OCI-M2 (cell line): ENCODE measurements around the gene ERC2.
"Not testable (repeated sequence)": the region's sequence is repeated elsewhere in the genome, so short reads cannot be mapped to it uniquely, and the experiment has no call there.

ENCODE experiments used
- DNase-seq: peaks from one replicate; lab custom pipeline; 2025; ENCODE audit not compliant: unreplicated experiment; lab: John Stamatoyannopoulos, UW

Gene ERC2

GRCh38 chr3:56468184-56469106 lies at the start of gene ERC2:
Gene ERC2 (minus strand): TSS chr3:56468467.
- DNase-seq: no peak

DNA sequence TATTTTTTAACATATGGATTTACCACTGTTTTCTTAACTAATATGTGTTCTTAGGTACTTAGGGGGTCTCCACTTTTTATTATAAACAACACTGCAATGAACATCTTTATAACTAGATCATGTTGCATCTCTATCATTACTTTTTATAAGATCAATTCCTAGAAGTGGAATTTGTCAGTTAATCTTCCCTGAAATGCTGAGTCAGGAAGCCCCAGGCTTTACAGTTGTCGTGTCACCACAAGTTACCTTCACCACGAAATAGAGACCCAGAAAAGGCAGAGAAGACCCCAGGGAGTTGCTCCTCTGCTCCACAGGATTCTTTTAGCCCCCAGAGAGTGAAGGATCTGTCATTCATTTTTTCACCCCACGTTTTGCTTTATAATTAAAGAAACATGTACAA lies 34.5 kb upstream of the ERC2 start:
- DNase-seq: no peak

- not testable (repeated sequence) for DNase-seq
Observed at GRCh38 chr3:56496376-56496775, 28.1 kb upstream of the ERC2 start.

DNA sequence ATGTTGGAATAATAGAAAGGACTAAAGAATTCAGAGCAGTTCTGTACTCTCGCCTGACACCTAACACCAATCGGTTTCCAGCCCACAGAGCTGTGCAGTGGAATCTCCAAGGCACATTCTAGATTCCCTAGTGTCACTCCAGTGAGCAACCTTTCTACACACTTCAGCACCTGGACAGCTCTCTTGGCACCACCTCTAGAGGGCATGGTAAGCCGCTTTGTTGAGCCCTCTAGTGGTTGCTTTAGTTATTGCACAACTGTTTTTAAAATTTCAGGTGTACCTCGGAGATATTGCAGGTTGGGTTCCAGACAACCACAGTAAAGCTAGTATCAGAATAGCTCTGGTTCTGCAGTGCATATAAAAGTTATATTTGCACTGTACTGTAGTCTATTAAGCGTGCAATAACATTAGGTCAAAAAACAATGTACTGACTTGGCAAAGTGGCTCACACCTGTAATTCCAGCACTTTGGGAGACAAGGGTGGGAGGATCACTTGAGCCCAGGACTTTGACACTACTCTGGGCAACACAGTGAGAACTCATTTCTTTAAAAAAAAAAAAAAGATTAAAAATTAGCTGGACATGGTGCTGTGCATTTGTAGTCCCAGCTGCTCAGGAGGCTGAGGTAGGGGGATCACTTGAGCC lies 26.5 kb upstream of the ERC2 start:
- DNase-seq: peak; percentile 7

- DNase-seq: no peak
Observed at GRCh38 chr3:56491566-56491965, 23.3 kb upstream of the ERC2 start.

DNA sequence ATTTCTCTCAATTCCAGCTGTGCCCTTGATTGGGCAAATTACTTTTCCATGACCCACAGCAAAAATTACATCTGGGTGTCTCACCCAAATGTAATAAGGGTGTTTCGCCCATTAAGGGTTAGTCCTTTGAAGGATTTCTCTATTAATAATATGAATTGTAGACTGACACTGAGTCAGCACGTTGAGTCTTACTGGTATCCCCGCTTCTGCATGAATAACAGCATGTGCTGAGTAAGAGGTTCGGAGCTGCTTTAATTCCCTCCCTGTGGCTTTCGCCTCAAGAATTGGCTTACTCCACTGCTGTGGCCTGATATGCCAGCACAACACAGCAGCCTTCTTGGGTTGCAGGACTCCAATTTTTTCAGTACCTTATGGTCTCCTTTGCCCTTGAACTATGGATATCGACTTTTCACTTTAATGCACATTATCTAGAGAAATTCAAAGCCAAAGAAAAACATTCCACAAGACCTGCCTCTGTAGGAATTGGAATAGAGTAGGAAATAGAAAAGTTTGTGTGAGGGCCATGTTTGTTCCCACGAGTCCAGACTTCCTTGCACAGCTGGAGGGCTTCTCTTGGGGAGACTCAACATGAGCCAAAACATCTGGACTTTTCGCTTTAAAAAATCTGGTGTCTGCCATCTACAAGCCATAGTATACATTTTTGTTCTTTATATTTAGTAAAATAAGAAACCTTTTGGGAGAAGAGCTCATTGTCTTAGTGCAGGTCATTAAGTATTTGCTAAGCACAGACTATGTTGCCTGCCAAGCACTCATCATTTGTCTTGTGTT lies 20.7 kb upstream of the ERC2 start:
- no peak for DNase-seq

GRCh38 chr3:56484525-56485032 lies 16.3 kb upstream of the ERC2 start:
- DNase-seq: no peak

DNA sequence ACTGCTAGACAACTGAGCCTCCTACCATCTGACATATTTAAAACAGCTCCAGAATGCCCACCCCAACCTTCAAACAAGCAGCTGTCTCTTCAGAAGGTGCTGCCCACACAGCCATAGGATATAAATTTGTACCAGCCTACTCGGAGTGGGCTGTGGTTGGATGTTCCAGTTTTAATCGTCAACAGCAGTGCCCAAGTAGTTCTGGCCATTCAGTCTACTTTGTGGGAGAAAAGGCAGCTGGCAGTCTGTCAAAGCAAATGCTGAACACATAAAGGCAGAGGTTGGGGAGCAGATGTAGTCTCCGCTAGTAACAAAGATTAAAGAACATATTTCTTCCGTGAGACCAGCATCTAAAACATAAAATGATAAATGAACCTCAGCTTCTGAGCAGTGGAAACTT lies 15.9 kb upstream of the ERC2 start:
- no peak for DNase-seq

DNA sequence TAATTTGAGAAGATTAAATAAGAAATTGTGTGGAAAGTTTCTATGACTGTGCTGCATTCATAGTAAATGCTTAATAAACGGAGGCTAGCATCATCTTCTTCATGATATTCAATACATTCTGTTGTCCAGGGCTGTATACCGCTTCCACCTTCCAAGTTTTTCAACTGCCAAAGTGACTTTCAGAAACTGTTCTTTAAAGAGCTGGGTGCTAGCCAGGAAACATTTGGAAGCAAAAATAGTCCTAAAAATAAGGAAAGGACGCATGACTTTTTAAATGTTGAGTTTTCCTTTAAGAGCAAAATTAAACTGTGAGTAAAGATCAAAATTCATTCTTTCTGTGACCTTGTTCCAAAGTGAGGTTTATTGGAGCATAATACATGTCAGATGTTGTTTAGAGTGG lies 9.4 kb upstream of the ERC2 start:
- DNase-seq: no peak

DNA sequence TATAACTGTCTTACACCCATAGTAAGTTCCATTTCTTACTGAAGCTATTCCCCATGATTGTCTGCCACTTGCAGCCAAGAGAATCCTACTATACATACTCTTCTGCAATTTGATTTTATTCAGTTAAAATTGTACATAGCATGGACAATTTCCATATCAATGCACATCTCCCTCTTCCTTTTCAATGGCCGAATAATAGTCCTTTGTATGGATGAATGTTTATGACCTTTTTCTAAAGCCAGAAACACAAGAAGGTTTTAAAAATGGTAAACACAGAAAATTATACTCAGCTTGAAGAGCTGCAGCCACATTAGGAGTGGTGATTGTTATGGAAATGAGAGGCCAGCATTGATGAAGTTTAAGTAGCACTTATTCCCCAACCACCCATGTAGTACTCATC lies 8.5 kb upstream of the ERC2 start:
- DNase-seq: no peak

DNA sequence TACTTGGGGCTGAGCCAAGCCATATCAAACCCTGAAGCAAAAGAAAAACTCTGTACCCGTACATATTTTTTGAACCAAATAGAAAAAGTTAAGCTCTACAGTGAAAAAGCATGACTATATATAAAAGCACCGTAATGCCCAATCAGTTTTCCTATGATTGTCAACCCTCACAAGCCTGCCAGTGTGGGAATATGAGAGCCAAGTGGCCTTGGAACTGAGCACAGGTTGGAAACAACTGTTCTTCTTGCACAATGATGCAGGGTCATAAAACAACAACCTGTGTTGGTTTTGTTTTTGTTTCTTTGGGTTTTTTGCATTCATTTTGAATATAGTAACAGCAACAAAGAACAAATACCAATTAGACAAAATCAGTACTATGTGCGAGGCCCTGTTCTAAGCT lies 3.5 kb upstream of the ERC2 start:
- no peak for DNase-seq

GRCh38 chr3:56469141-56469540 lies 874 bp upstream of the ERC2 start:
- no peak for DNase-seq

DNA sequence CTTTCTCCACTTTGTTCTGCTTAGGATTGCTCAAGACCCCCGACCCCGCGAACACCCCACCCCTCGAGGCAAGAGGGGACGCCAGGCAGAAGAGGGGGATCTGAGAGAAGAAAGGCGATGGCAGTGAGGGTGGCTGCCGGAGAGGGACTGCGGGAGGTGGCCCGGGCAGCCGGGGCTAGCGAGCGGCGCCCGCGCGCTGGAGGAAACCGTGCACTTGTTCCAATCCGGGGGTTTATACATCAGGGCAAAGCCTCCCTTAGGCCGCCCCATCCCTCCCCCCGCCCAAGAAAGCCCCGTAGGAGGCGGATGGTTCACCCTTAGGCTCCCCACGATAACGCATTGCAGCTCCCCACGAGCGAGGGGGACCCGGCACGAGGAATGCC lies 475 bp downstream of the ERC2 start:
- DNase-seq: no peak

- DNase-seq: no peak
Observed at GRCh38 chr3:56467108-56467507, 1.2 kb downstream of the ERC2 start.

- no peak for DNase-seq
Observed at GRCh38 chr3:56459719-56460118, 8.5 kb downstream of the ERC2 start.

GRCh38 chr3:56459104-56459496 lies 9.2 kb downstream of the ERC2 start:
- no peak for DNase-seq

DNA sequence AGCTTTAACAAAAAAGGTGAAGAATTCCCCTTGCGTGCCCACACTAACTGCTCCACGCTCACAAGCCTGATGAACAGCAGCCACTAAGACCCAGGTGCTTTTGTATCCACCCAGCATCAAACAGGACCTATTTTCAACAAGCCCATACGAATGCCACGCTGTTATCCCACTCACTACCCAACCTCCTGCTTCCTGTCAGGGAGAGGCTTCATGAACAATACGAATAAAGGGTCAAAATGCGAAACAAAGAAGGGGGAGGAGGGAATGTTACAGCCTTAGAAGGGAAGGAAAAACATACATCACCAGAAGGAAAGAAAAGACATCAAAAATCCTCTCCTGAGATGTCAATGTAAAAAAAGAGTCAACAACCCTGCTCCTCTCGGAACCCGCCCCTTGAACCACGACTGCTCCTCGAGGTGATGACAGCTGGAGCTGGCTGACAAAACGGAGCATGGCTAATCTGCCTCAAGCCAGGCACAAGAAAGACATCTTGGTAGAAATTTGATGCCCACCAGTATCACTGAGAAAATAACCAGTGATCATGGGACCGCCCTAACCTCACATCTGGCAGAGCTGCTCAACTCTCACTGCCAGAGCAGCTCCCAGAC lies 9.7 kb downstream of the ERC2 start:
- DNase-seq: no peak

- DNase-seq: no peak
Observed at GRCh38 chr3:56456117-56456516, 12.2 kb downstream of the ERC2 start.

DNA sequence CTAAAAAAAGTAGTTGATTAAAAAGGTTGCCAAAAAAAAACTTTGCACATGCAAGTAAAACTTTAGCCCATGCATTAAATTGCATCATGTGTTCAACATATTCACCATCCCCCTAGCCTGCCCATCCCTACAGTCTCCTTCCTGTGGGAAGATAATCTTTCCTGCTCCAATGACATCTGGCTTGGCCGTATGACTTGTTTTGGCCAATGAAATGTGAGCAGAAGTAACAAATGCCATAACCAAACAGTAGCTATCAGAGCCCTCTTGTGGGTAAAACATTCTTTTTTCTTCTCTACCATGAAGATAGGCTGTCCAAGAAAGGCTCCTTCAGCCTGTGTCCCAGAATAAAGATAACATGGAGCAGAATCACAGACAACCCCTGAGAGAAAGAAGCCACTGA lies 15.3 kb downstream of the ERC2 start:
- DNase-seq: no peak

GRCh38 chr3:56452085-56452484 lies 16.2 kb downstream of the ERC2 start:
- no peak for DNase-seq

- DNase-seq: no peak
Observed at GRCh38 chr3:56443372-56443771, 24.9 kb downstream of the ERC2 start.
